NB4 (cell line): ENCODE measurements around the gene CPNE4.

Experiments
- CTCF ChIP-seq: IDR thresholded peaks from one replicate; pipeline ENCODE4 v1.5.1; 2012; ENCODE audit warnings: low read depth, low read length
- POLR2A ChIP-seq: IDR thresholded peaks from 2 replicates; pipeline ENCODE4 v1.6.1; 2011; ENCODE audit warnings: mild to moderate bottlenecking; ENCODE audit not compliant: insufficient read length; ENCODE audit errors: extremely low read depth

DNA sequence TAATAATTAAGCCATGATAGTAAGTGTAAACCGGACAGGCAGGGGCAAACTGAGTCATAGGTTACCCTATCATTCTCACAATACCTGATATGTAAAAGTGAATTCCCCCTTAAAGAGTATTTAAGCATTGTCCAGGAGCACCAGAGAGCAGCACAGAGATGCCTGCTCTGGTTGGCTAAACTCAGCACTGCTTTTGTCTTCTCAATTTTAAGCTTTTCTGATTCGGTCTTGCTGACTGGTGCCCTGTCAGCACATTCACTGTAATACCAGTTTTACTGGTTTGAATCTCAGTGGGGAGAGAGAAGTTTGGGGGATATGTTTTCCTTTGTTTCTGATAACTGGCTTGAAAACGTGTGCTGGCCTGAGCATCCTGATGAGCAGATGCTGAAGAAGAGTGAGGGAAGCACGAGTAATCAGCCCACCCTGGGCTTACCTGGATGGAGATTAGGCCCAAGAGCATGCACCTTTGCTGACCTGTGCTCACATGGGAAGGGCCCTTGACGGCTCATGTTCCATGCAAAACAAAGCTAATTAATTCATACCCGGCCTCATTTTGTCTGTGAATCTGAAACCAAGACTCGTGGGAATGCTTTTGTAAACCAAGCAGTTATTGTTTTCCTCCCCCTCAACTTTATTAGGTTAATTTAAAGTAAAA lies 323.6 kb downstream of the CPNE4 start:
- no peak for TF ChIP-seq CTCF
- TF ChIP-seq POLR2A, result no peak
